Islet of Langerhans (tissue), 1 donor: Measurements from ENCODE around the gene MAP4K4.

Experiments
- FAIRE-seq: peaks from one replicate; lab custom pipeline; 2011; peaks lifted over from hg19 to GRCh38; lab: Jason Lieb, UNC

Gene MAP4K4

DNA sequence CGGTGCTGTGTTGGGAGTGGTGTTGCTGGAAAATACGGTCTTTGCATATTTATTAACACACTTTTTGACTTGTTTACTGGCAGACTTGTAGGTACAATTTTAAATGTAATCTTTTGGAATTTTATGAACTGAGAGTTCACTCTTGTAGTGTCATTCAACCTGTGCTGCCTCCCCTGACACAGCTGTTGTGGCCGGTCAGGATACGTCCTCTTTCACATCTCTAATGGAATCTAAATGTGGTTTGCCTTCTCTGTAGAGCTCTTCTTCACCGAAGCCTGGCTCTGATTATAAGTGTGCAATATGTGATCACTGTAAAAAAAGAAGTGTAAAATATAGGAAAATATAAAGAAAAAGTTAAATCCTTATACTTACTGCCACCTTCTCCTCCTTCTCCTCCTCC is 94.7 kb downstream of the MAP4K4 start:
- FAIRE-seq = no peak

GRCh38 chr2:101793277-101793969 is 95.9 kb downstream of the MAP4K4 start:
- no peak for FAIRE-seq

DNA sequence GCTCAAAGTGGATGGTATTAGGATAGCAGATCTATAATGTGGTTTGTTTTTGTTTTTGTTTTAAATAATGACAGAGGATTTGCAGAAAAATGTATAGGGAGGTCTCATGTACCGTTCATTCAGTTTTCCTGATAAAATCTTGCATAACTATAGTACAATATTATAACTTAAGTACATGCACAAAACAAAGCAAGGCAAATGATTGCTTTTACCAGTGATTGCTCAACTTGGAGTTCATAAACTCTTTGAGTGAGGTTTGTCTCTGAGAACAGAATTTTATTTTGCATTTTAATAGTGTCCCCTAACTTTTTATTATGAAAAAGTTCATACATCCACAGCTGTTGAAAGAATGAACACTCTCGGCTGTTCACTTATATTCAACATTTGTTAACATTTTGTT is 96.6 kb downstream of the MAP4K4 start:
- no peak for FAIRE-seq

DNA sequence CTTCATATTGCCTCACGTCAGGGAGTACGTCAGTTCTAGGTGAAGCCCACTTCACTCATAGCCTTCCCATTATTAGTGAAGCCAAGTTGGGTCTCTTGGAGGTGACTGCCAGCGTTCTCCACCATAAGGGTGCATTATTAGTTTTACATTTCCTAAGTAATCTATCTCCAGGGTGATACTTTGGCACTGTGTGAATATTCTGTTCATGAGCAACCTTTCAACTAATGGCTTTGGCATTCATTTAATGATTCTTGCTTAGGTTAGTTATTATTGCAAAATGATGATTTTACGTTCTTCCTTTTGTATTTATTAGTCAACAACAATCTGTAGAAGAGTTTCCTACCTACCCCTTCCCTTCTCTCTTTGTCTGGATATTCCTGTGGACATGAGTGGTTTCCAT is 97.5 kb downstream of the MAP4K4 start:
- no peak for FAIRE-seq

DNA sequence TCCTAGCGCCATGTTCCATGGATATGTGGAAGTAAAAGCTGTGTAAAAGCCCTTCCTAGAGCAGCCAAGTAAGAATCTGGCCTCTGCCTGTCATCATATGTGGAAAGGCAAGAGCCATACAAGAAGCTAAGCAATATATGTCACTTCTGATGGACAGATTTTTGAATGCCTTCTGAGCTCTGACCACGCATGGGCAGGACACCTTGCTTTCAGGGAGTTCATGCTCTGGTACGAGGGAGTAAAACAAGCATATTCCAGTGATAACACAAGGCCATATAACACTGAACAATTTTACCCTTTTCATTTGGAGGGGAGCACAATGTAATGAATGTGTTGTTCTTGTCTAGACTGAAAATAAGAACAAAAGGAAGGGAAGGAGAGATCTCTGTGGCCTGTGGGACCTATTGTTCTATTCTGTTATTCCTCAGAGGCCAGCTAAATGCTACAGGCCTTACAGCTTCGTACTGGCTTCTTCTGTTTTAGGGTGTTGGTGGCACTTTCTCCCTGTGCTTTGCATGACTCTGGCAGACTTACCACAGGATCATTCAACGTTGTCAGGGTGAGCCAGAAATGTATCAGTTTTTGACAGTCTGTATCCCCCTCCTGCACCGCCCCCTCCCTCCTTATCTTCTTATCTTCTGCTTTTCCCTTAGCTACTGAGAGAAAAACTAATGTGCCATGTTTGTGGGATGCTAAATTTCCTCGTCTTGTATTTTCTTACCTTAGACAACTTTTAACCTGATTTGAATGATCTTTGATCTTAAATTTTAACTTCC is 99.5 kb downstream of the MAP4K4 start:
- FAIRE-seq = no peak

- FAIRE-seq = no peak
Measured at GRCh38 chr2:101801496-101801895, 104.0 kb downstream of the MAP4K4 start.

- FAIRE-seq = no peak
Measured at GRCh38 chr2:101802329-101802728, 104.8 kb downstream of the MAP4K4 start.

DNA sequence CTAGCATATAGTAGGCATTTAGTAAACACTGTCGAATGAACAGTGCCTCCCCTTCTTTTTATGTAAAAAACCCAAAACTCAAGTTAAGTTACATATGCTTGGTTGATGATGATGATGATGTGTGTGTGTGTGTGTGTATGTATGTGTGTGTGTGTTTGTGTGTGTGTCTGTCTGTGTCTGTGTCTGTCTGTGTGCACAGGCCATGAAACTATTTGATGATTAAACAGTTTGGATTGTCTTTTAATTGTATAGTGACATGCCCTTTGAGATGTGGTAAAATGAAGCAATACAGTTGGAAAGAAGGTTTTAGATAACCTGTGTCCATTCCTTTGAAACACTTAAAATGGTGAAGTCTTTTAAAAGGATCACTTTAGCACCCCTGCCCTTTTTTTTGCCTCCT is 105.6 kb downstream of the MAP4K4 start:
- no peak for FAIRE-seq

DNA sequence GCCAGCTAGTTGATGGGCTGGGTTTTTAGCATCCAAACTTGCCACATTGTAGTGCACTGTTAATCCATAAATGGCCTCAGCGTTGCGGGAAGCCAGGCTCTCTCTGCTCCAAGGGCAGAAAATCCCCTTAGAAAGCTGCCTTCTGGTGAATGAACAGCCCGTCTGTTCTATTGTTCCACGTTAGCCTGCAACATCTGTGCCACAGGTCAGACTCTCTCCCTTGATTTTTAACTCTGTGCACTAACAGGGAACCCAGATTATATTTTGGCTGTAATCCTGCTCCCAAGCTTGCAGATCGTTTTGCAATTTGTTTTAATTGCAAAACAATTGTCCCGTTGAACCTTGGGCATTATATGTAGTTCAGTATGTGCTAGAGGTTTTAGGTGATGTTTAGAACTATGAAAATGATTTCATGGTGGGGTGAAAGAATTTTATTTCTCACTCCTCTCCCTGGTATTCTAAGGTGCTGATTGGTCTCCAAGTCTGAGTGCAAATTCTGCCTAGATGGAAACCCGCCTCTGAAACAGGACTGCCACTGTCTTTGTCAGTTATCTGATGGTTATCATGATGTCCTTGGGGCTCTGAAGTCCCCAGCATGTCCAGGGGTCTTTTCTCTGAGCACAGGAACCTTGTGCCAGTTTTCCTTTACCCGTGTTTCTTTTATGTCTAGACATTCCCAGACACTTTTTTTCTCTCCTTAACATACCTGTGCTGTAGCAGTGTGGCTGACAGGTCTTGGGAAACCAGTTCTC is 106.6 kb downstream of the MAP4K4 start:
- no peak for FAIRE-seq

- FAIRE-seq = no peak
Measured at GRCh38 chr2:101805152-101806088, 107.9 kb downstream of the MAP4K4 start.

DNA sequence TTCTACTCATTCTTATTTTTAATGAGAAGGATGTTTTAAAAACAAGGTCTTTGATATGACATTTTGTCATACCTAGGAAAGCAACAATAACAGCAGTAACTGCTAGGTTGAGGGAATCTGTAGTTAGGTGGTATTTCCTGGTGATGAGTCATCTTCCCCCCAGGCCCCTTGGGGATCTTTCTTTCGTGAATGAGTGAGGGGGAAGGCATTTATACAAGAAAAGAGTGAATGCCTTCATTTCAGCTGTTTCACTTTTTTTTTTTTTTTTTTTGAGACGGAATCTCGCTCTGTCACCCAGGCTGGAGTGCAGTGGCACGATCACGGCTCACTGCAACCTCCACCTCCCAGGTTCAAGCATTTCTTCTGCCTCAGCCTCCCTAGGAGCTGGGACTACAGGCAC is 108.6 kb downstream of the MAP4K4 start:
- no peak for FAIRE-seq

GRCh38 chr2:101806701-101807100 is 109.2 kb downstream of the MAP4K4 start:
- FAIRE-seq = no peak

DNA sequence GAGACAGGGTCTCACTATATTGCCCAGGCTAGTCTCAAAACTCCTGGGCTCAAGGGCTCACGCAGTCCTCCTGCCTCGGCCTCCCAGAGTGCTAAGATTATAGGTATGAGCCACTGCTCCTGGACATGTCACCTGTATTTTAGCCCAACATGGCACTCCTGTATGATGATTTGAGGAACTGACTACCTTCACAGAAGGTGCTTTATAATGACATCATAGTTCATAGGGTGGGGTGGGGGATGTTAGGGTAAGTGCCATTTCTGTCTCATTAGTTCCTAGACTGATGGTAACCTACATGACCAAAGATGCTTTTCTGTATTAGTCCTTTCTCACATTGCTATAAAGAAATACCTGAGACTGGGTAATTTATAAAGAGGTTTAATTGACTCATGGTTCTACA is 109.7 kb downstream of the MAP4K4 start:
- FAIRE-seq = no peak

- no peak for FAIRE-seq
Measured at GRCh38 chr2:101808006-101808562, 110.6 kb downstream of the MAP4K4 start.

DNA sequence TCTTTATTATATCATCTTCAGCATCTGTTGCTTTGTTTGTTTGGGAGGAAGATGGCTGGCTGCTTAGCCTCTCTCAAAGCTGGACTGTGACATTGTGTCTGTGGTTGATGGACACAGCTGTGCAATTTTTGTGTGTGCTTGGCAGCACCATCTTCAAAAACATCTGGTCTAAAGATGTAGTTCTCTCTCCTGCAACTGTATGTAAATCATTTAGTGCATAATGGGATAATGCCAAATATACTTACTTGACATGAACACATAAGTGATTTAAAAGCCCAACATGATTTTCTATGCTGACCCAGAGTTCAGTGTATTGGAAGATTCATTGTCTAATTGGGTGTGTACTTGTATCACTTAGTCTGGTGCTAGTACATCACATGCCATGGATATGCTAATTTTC is 112.2 kb downstream of the MAP4K4 start:
- FAIRE-seq = no peak

DNA sequence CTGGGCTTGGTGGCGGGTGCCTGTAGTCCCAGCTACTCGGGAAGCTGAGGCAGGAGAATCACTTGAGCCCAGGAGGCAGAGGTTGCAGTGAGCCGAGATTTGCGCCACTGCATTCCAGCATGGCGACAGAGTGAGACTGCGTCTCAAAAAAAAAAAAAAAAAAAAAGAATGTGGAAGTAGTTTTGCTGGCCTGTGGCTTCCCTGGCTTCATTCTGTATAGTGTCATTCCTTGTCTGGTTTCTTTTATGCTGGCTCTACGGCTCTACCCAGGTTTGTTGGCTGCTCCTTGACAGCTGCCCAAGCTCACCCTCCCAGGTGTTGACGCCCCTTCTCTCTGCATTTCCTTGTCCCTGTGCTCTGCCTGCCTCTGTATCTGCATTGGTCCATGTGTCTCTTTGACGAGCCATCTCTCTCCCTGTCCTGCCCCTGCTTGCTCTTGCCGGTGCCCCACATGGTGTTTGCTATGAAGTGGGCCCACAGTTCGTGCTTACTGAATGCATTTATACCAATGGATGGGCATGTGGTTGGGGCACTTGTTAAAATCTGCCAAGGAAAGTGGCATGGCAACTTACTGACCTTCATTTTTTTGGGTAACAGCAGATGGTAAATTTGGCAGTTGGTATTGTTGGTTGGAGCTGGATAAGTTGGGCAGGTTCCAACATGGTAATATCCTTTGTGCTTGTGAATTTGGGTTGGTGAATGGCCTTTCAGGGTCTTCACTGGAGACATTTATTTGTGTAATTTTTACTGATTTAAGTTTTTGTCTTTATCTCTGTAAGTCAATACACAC is 113.9 kb downstream of the MAP4K4 start:
- FAIRE-seq = no peak

- FAIRE-seq = no peak
Measured at GRCh38 chr2:101812226-101812625, 114.7 kb downstream of the MAP4K4 start.

- no peak for FAIRE-seq
Measured at GRCh38 chr2:101814752-101815151, 117.2 kb downstream of the MAP4K4 start.

DNA sequence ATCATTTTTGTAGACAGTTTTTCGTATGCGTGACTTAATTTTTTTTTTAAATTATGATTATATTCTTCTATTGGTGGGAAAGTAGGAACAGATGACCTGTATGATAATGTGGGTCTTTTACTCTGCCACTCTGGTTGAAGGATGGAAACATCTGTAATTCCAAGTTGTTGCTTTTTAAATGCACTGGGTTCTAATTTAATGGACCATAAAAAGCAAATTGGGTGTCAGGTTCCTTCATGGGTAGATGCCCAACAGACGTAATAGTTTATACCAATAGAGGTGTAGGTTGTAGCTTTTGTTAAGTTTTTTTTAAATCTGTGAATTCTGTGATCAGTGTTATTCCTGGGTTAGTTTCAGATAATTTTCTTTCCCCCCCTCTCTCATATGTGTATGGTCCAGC is 117.6 kb downstream of the MAP4K4 start:
- FAIRE-seq = no peak

- no peak for FAIRE-seq
Measured at GRCh38 chr2:101815739-101816391, 118.4 kb downstream of the MAP4K4 start.
